ENCODE results near the gene LDLRAD4. TPM values are rescaled to one million over a fixed set of nuclear protein-coding genes. Genes with fewer than 3 reads are reported as not detected.
A peak's percentile ranks its signal among the peaks of the same experiment; 100 is the strongest.

LDLRAD4 gene
- total RNA-seq, 6 donors from 2014 or later = 19.5 to 26.6 (median 24.4) TPM

DNA sequence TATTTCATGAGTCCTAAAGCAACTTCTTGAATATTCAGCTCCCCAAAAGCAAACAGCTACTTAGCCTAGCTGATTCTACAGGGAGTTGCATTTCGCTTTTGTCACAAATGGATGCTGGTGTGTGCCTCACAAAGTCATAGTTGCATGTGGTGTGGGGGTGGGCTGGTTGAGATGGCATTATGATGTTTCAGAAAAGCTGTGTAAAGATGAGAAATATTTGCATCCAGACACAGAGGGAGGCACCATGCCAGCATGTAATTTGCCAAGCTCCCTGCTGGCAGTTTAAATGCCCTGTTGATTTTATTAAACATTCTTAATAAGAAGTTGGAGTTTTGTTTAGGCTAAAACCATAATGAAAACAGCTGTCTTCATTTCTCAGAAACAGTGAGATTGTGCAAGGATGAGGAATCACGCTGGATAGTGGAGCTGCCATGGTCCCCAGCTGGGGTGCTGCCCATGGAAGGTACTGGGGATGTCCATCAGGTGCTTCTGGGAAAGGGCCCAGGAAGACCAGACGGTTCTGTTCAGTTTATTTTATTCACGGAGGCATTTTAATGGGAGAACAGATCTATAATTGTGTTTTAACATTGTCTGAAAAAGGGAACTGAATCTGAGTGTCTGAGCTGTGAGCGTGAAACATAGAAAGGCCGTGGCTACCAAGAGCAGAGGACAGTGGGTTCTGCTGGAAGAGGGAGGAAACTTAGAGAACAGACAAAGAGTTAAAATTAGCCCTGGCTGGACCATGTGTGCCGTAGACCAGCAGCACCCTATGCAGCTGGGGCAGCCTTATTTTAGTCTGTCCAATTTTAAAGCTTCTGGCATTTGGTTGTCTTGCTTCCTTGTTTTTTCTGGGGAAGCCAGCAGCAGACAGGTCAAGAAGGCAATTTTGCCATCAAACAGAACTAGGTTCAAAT, 330.7 kb downstream of the LDLRAD4 start:
- Histone ChIP-seq H3K27me3 (no peaks in the 10 kb centered on the region), H3K36me3 (no peaks in the 10 kb centered on the region), H3K27ac (no peak overlapping the region), H3K4me1 (peaks cover 0 to 18% (median 9%) of the 10 kb centered on the region in 4 donors), H3K9me3 (no peaks in the 10 kb centered on the region), H3K4me3 (no peak overlapping the region)
- ATAC-seq (ENCODE audit: low FRiP score in 2 of 2) (peak in 1 of 2 donors; percentile 49), DNase-seq (no peak)
- 49 to 63% methylated on average over 7 of the region's 7 CpGs for WGBS, 2 donors
- TF ChIP-seq POLR2A (IDR thresholded peaks at IDR 0.05) (no peak), EP300 (IDR thresholded peaks at IDR 0.05) (no peak), CTCF (IDR thresholded peaks at IDR 0.05) (no peak), POLR2AphosphoS5 (IDR thresholded peaks at IDR 0.05) (no peak)

GRCh38 chr18:13549880-13550232, 331.3 kb downstream of the LDLRAD4 start:
- 16 to 21% methylated on average over 5 of the region's 5 CpGs for WGBS, 2 donors
- no peaks in the 10 kb centered on the region for H3K9me3 ChIP-seq
- H3K27ac ChIP-seq = no peak overlapping the region
- no peaks in the 10 kb centered on the region for H3K27me3 ChIP-seq
- H3K36me3 ChIP-seq = no peaks in the 10 kb centered on the region
- no peak for DNase-seq
- peaks cover 0 to 18% (median 9%) of the 10 kb centered on the region in 4 donors for H3K4me1 ChIP-seq
- ATAC-seq (ENCODE audit: low FRiP score in 2 of 2) = no peak
- no peak overlapping the region for H3K4me3 ChIP-seq
- TF ChIP-seq POLR2AphosphoS5 (IDR thresholded peaks at IDR 0.05) = no peak
- TF ChIP-seq POLR2A (IDR thresholded peaks at IDR 0.05) = no peak
- TF ChIP-seq EP300 (IDR thresholded peaks at IDR 0.05) = no peak
- no peak for TF ChIP-seq CTCF (IDR thresholded peaks at IDR 0.05)

DNA sequence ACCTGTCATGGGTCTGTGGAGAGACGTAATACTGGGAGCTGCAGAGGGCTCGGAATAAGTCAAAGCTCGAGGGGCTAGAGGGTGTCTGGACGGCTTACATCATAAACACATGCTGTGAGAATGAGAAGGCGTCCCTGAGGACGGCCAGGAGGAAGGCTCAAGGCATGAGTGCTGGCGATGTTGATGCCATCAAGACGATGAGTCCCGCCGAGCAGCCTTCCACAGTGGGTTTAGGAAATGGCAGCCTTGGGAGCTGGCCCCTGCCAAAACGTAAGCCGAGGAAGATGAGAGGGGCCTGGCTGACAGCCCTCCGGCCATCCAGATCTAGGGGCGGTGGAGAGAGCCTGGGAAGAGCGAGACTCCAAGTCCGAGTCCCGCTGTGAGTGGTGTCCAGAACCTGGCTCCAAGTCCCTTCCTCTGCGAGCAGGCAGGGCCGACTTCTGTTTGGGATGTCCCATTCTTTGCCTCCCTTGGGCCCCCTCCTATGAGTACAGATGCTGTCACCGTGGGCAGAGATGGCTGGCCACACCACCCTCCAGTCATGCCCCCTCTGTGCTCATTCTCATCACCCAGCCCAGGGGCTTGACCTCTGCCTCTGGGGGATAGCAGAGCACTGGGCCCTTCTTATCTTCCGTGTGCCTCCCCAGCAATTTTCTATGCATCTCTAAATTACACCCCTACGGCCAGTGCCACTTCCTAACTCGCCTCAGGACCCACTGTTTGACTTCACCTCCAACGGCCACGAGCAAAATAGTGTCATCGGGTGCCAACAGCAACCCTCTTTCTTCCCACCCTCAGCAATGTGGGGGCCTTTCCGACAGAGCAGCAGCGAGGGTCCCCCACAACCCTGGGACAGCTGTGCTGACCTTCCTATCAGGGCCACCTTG, 332.1 kb downstream of the LDLRAD4 start:
- Histone ChIP-seq H3K9me3 (no peaks in the 10 kb centered on the region), H3K36me3 (no peaks in the 10 kb centered on the region), H3K27me3 (no peaks in the 10 kb centered on the region), H3K27ac (no peak overlapping the region), H3K4me1 (peaks cover 0 to 18% (median 9%) of the 10 kb centered on the region in 4 donors), H3K4me3 (no peak overlapping the region)
- 89 to 90% methylated on average over 22 to 28 of the region's 28 CpGs for WGBS, 2 donors
- no peak for TF ChIP-seq EP300 (IDR thresholded peaks at IDR 0.05)
- no peak for DNase-seq
- ATAC-seq (ENCODE audit: low FRiP score in 2 of 2) = no peak

- H3K27me3 ChIP-seq = no peaks in the 10 kb centered on the region
- 77 to 84% methylated on average over 5 of the region's 5 CpGs for WGBS, 2 donors
- no peak for TF ChIP-seq POLR2AphosphoS5 (IDR thresholded peaks at IDR 0.05)
- no peak for TF ChIP-seq CTCF (IDR thresholded peaks at IDR 0.05)
- TF ChIP-seq POLR2A (IDR thresholded peaks at IDR 0.05) = no peak
- TF ChIP-seq EP300 (IDR thresholded peaks at IDR 0.05) = no peak
- H3K4me3 ChIP-seq = no peak overlapping the region
- ATAC-seq (ENCODE audit: low FRiP score in 2 of 2) (no peak), DNase-seq (no peak)
- H3K9me3 ChIP-seq = no peaks in the 10 kb centered on the region
- H3K36me3 ChIP-seq = no peaks in the 10 kb centered on the region
- H3K27ac ChIP-seq = no peak overlapping the region
- H3K4me1 ChIP-seq = peaks cover 0 to 18% (median 9%) of the 10 kb centered on the region in 4 donors
Measured at GRCh38 chr18:13551305-13551603, 332.7 kb downstream of the LDLRAD4 start.

Measured in upper lobe of left lung (tissue), 6 donors.